ENCODE data around the gene LSM7.

The LSM7 gene

GRCh38 chr19:2324220-2324948, 4.0 kb downstream of the LSM7 start:
- no peak overlapping the region for H4K5ac ChIP-seq (ENCODE audit: low read length)
- H3K23ac ChIP-seq (ENCODE audit: low read length) = no peak overlapping the region
- H3K18ac ChIP-seq (ENCODE audit: low read length) = no peak overlapping the region
- H3K4me1 ChIP-seq (ENCODE audit: control insufficient read depth, low read depth, low read length) = no peaks in the 10 kb centered on the region
- H3K27ac ChIP-seq (ENCODE audit: low read depth, low read length) = no peak overlapping the region
- H2BK5ac ChIP-seq (ENCODE audit: low read length) = no peak overlapping the region
- no peak overlapping the region for H3K56ac ChIP-seq (ENCODE audit: low read length)
- no peaks in the 10 kb centered on the region for H3K27me3 ChIP-seq (ENCODE audit: insufficient read depth, low read length, poor library complexity)
- H3K79me1 ChIP-seq (ENCODE audit: low read length) = peaks cover 17% of the 10 kb centered on the region
- no peak overlapping the region for H2AK5ac ChIP-seq (ENCODE audit: low read length)
- H4K8ac ChIP-seq (ENCODE audit: low read depth, low read length) = no peak overlapping the region
- H2BK120ac ChIP-seq (ENCODE audit: low read depth, low read length) = no peak overlapping the region
- H3K79me2 ChIP-seq (ENCODE audit: control insufficient read depth, insufficient read depth, low read length) = peaks cover 26% of the 10 kb centered on the region
- H3K9ac ChIP-seq (ENCODE audit: low read length) = no peak overlapping the region
- H3K4me3 ChIP-seq (ENCODE audit: low read length) = no peak overlapping the region
- no peak overlapping the region for H2BK15ac ChIP-seq (replicated peaks; ENCODE audit: low read depth)
- H3K4ac ChIP-seq (ENCODE audit: low read depth, low read length) = no peak overlapping the region
- peaks cover 2% of the 10 kb centered on the region for H3K36me3 ChIP-seq (ENCODE audit: control insufficient read depth, insufficient read depth, low read length)
- no peak for DNase-seq
- no peak overlapping the region for H3K4me2 ChIP-seq (ENCODE audit: low read length)
- no CpG with 5 or more reads among the region's 34 CpGs for WGBS (ENCODE audit: extremely low coverage, insufficient coverage, low lambda C conversion rate)

- Histone ChIP-seq H3K27ac (ENCODE audit: low read depth, low read length) (no peak overlapping the region), H3K23ac (ENCODE audit: low read length) (no peak overlapping the region), H3K4ac (ENCODE audit: low read depth, low read length) (no peak overlapping the region), H3K36me3 (ENCODE audit: control insufficient read depth, insufficient read depth, low read length) (peaks cover 2% of the 10 kb centered on the region), H3K4me3 (ENCODE audit: low read length) (no peak overlapping the region), H2AK5ac (ENCODE audit: low read length) (no peak overlapping the region), H2BK15ac (replicated peaks; ENCODE audit: low read depth) (no peak overlapping the region), H3K56ac (ENCODE audit: low read length) (no peak overlapping the region), H3K18ac (ENCODE audit: low read length) (no peak overlapping the region), H4K8ac (ENCODE audit: low read depth, low read length) (no peak overlapping the region), H3K4me1 (ENCODE audit: control insufficient read depth, low read depth, low read length) (no peaks in the 10 kb centered on the region), H4K5ac (ENCODE audit: low read length) (no peak overlapping the region), H3K9ac (ENCODE audit: low read length) (no peak overlapping the region), H2BK5ac (ENCODE audit: low read length) (no peak overlapping the region), H3K79me2 (ENCODE audit: control insufficient read depth, insufficient read depth, low read length) (peaks cover 19% of the 10 kb centered on the region), H3K4me2 (ENCODE audit: low read length) (no peak overlapping the region), H2BK120ac (ENCODE audit: low read depth, low read length) (no peak overlapping the region), H3K27me3 (ENCODE audit: insufficient read depth, low read length, poor library complexity) (no peaks in the 10 kb centered on the region), H3K79me1 (ENCODE audit: low read length) (peaks cover 11% of the 10 kb centered on the region)
- no CpG with 5 or more reads among the region's 19 CpGs for WGBS (ENCODE audit: extremely low coverage, insufficient coverage, low lambda C conversion rate)
- no peak for DNase-seq
Measured at GRCh38 chr19:2323707-2324106, 4.7 kb downstream of the LSM7 start.

- WGBS (ENCODE audit: extremely low coverage, insufficient coverage, low lambda C conversion rate) = no CpG with 5 or more reads among the region's 39 CpGs
- Histone ChIP-seq H3K36me3 (ENCODE audit: control insufficient read depth, insufficient read depth, low read length) (peaks cover 2% of the 10 kb centered on the region), H3K4ac (ENCODE audit: low read depth, low read length) (no peak overlapping the region)
Measured at GRCh38 chr19:2321565-2322283, 6.7 kb downstream of the LSM7 start.

GRCh38 chr19:2320939-2321338, 7.4 kb downstream of the LSM7 start:
- H3K79me1 ChIP-seq (ENCODE audit: low read length) = peaks cover 6% of the 10 kb centered on the region
- no peak overlapping the region for H2BK120ac ChIP-seq (ENCODE audit: low read depth, low read length)
- H4K5ac ChIP-seq (ENCODE audit: low read length) = no peak overlapping the region
- no peak overlapping the region for H2AK5ac ChIP-seq (ENCODE audit: low read length)
- peaks cover 2% of the 10 kb centered on the region for H3K36me3 ChIP-seq (ENCODE audit: control insufficient read depth, insufficient read depth, low read length)
- H2BK15ac ChIP-seq (replicated peaks; ENCODE audit: low read depth) = no peak overlapping the region
- H3K23ac ChIP-seq (ENCODE audit: low read length) = no peak overlapping the region
- no peak overlapping the region for H3K4me3 ChIP-seq (ENCODE audit: low read length)
- no CpG with 5 or more reads among the region's 12 CpGs for WGBS (ENCODE audit: extremely low coverage, insufficient coverage, low lambda C conversion rate)
- no peak overlapping the region for H3K4me2 ChIP-seq (ENCODE audit: low read length)
- H3K4me1 ChIP-seq (ENCODE audit: control insufficient read depth, low read depth, low read length) = no peaks in the 10 kb centered on the region
- H3K9ac ChIP-seq (ENCODE audit: low read length) = no peak overlapping the region
- H3K4ac ChIP-seq (ENCODE audit: low read depth, low read length) = no peak overlapping the region
- H3K27ac ChIP-seq (ENCODE audit: low read depth, low read length) = no peak overlapping the region
- H3K18ac ChIP-seq (ENCODE audit: low read length) = no peak overlapping the region
- H4K8ac ChIP-seq (ENCODE audit: low read depth, low read length) = no peak overlapping the region
- no peaks in the 10 kb centered on the region for H3K27me3 ChIP-seq (ENCODE audit: insufficient read depth, low read length, poor library complexity)
- no peak overlapping the region for H3K56ac ChIP-seq (ENCODE audit: low read length)
- DNase-seq = no peak
- H3K79me2 ChIP-seq (ENCODE audit: control insufficient read depth, insufficient read depth, low read length) = peaks cover 5% of the 10 kb centered on the region
- no peak overlapping the region for H2BK5ac ChIP-seq (ENCODE audit: low read length)

More at GRCh38 chr19:2321565-2322283, 6.7 kb downstream of the LSM7 start:
- H3K4me2 ChIP-seq (ENCODE audit: low read length) = no peak overlapping the region
- H3K9ac ChIP-seq (ENCODE audit: low read length) = no peak overlapping the region
- H3K4me1 ChIP-seq (ENCODE audit: control insufficient read depth, low read depth, low read length) = no peaks in the 10 kb centered on the region
- H3K4me3 ChIP-seq (ENCODE audit: low read length) = no peak overlapping the region
- no peaks in the 10 kb centered on the region for H3K27me3 ChIP-seq (ENCODE audit: insufficient read depth, low read length, poor library complexity)
- peaks cover 6% of the 10 kb centered on the region for H3K79me1 ChIP-seq (ENCODE audit: low read length)
- peaks cover 8% of the 10 kb centered on the region for H3K79me2 ChIP-seq (ENCODE audit: control insufficient read depth, insufficient read depth, low read length)
- DNase-seq = no peak
- H3K56ac ChIP-seq (ENCODE audit: low read length) = no peak overlapping the region
- no peak overlapping the region for H4K8ac ChIP-seq (ENCODE audit: low read depth, low read length)
- H3K18ac ChIP-seq (ENCODE audit: low read length) = no peak overlapping the region
- no peak overlapping the region for H3K23ac ChIP-seq (ENCODE audit: low read length)
- H2BK120ac ChIP-seq (ENCODE audit: low read depth, low read length) = no peak overlapping the region
- H2AK5ac ChIP-seq (ENCODE audit: low read length) = no peak overlapping the region
- H4K5ac ChIP-seq (ENCODE audit: low read length) = no peak overlapping the region
- no peak overlapping the region for H3K27ac ChIP-seq (ENCODE audit: low read depth, low read length)
- H2BK15ac ChIP-seq (replicated peaks; ENCODE audit: low read depth) = no peak overlapping the region
- no peak overlapping the region for H2BK5ac ChIP-seq (ENCODE audit: low read length)

- no peak overlapping the region for H2AK5ac ChIP-seq (ENCODE audit: low read length)
- H3K4ac ChIP-seq (ENCODE audit: low read depth, low read length) = no peak overlapping the region
- no peaks in the 10 kb centered on the region for H3K27me3 ChIP-seq (ENCODE audit: insufficient read depth, low read length, poor library complexity)
- no peak overlapping the region for H2BK120ac ChIP-seq (ENCODE audit: low read depth, low read length)
- no peaks in the 10 kb centered on the region for H3K79me2 ChIP-seq (ENCODE audit: control insufficient read depth, insufficient read depth, low read length)
- no peak overlapping the region for H3K4me2 ChIP-seq (ENCODE audit: low read length)
- no peak for DNase-seq
- H4K8ac ChIP-seq (ENCODE audit: low read depth, low read length) = no peak overlapping the region
- H3K56ac ChIP-seq (ENCODE audit: low read length) = no peak overlapping the region
- no peak overlapping the region for H3K18ac ChIP-seq (ENCODE audit: low read length)
- H3K36me3 ChIP-seq (ENCODE audit: control insufficient read depth, insufficient read depth, low read length) = no peaks in the 10 kb centered on the region
- H4K5ac ChIP-seq (ENCODE audit: low read length) = no peak overlapping the region
- no peak overlapping the region for H2BK5ac ChIP-seq (ENCODE audit: low read length)
- H3K79me1 ChIP-seq (ENCODE audit: low read length) = peaks cover 2% of the 10 kb centered on the region
- H3K4me1 ChIP-seq (ENCODE audit: control insufficient read depth, low read depth, low read length) = no peaks in the 10 kb centered on the region
- H2BK15ac ChIP-seq (replicated peaks; ENCODE audit: low read depth) = no peak overlapping the region
- H3K23ac ChIP-seq (ENCODE audit: low read length) = peak overlapping the region; percentile 24
- H3K27ac ChIP-seq (ENCODE audit: low read depth, low read length) = no peak overlapping the region
- no peak overlapping the region for H3K9ac ChIP-seq (ENCODE audit: low read length)
- no CpG with 5 or more reads among the region's 12 CpGs for WGBS (ENCODE audit: extremely low coverage, insufficient coverage, low lambda C conversion rate)
- H3K4me3 ChIP-seq (ENCODE audit: low read length) = no peak overlapping the region
Measured at GRCh38 chr19:2320049-2320448, 8.3 kb downstream of the LSM7 start.

Data from mesendoderm (in vitro differentiated cells).